ENCODE data around the gene UNC13B. TPM values are rescaled to one million over a fixed set of nuclear protein-coding genes. Genes with fewer than 3 reads are reported as not detected.

The UNC13B gene
- total RNA-seq, 1 donor, result 25.3 TPM

DNA sequence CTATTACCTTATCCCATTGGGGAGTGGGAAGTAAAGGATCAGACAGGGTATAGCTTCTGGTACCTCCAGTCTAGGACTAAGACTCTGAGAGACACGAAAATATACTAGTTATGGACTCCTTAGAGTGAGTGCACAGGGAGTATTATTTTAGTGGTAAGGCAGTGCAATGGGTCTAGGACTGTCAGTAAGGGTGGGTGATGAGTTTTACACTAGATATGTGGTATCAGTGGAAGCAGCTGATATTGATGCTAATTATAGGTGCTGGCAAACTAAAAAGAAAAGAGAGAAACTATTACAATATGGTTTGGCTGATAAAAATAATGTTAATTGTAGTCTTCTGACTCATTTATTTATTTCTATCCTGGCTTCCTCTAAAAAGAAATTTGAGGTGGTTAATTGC, 118.6 kb downstream of the UNC13B start:
- H3K27me3 ChIP-seq (ENCODE audit: insufficient read depth, low read length), result no peaks in the 10 kb centered on the region
- H2AFZ ChIP-seq (ENCODE audit: low read length), result no peak overlapping the region
- H3K4me2 ChIP-seq (ENCODE audit: insufficient read depth, low read length), result no peak overlapping the region
- TF ChIP-seq, protein P1, sequence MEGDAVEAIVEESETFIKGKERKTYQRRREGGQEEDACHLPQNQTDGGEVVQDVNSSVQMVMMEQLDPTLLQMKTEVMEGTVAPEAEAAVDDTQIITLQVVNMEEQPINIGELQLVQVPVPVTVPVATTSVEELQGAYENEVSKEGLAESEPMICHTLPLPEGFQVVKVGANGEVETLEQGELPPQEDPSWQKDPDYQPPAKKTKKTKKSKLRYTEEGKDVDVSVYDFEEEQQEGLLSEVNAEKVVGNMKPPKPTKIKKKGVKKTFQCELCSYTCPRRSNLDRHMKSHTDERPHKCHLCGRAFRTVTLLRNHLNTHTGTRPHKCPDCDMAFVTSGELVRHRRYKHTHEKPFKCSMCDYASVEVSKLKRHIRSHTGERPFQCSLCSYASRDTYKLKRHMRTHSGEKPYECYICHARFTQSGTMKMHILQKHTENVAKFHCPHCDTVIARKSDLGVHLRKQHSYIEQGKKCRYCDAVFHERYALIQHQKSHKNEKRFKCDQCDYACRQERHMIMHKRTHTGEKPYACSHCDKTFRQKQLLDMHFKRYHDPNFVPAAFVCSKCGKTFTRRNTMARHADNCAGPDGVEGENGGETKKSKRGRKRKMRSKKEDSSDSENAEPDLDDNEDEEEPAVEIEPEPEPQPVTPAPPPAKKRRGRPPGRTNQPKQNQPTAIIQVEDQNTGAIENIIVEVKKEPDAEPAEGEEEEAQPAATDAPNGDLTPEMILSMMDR (IDR thresholded peaks at IDR 0.05; ENCODE audit: extremely low read depth, low read depth, low read length), result no peak
- no peaks in the 10 kb centered on the region for H3K79me2 ChIP-seq (ENCODE audit: insufficient read depth, low read length)
- H3K36me3 ChIP-seq (ENCODE audit: insufficient read depth, low read length), result no peaks in the 10 kb centered on the region
- peaks cover 20% of the 10 kb centered on the region for H3K4me1 ChIP-seq (ENCODE audit: insufficient read depth, low read length)
- no peaks in the 10 kb centered on the region for H3K9me3 ChIP-seq (ENCODE audit: low read depth, low read length)
- H3K4me3 ChIP-seq (ENCODE audit: insufficient read depth, low read length), result no peak overlapping the region
- DNase-seq (ENCODE audit: insufficient read length, low spot score, missing footprints), result no peak
- no peak overlapping the region for H3K27ac ChIP-seq (ENCODE audit: low read depth, low read length)
- H4K20me1 ChIP-seq (ENCODE audit: insufficient read depth, low read length), result no peaks in the 10 kb centered on the region

DNA sequence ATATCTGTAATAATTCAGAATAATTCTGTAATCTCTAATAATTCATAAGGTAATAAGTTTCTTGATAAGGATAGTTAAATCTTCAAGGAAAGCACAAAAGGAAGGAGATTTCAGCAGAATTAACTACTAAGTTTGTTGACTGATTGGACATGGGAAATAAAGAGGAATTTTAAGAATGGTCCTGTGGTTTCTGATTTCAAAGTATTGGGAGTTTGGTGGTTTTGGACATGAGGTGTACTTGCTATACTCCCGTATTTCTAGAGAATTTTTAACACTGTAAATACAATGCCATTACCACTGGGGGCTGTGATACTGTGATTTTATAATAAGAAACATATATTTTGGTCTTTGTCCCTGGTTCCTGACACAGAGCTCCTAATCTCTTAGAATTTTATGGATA, 123.9 kb downstream of the UNC13B start:
- H2AFZ ChIP-seq (ENCODE audit: low read length), result no peak overlapping the region
- no peak overlapping the region for H3K4me2 ChIP-seq (ENCODE audit: insufficient read depth, low read length)
- no peaks in the 10 kb centered on the region for H3K36me3 ChIP-seq (ENCODE audit: insufficient read depth, low read length)
- no peaks in the 10 kb centered on the region for H4K20me1 ChIP-seq (ENCODE audit: insufficient read depth, low read length)
- TF ChIP-seq, protein P1 (IDR thresholded peaks at IDR 0.05; ENCODE audit: extremely low read depth, low read depth, low read length), result no peak
- H3K27me3 ChIP-seq (ENCODE audit: insufficient read depth, low read length), result no peaks in the 10 kb centered on the region
- H3K4me3 ChIP-seq (ENCODE audit: insufficient read depth, low read length), result no peak overlapping the region
- no peaks in the 10 kb centered on the region for H3K79me2 ChIP-seq (ENCODE audit: insufficient read depth, low read length)
- H3K4me1 ChIP-seq (ENCODE audit: insufficient read depth, low read length), result no peaks in the 10 kb centered on the region
- DNase-seq (ENCODE audit: insufficient read length, low spot score, missing footprints), result no peak
- H3K9me3 ChIP-seq (ENCODE audit: low read depth, low read length), result no peaks in the 10 kb centered on the region
- no peak overlapping the region for H3K27ac ChIP-seq (ENCODE audit: low read depth, low read length)

DNA sequence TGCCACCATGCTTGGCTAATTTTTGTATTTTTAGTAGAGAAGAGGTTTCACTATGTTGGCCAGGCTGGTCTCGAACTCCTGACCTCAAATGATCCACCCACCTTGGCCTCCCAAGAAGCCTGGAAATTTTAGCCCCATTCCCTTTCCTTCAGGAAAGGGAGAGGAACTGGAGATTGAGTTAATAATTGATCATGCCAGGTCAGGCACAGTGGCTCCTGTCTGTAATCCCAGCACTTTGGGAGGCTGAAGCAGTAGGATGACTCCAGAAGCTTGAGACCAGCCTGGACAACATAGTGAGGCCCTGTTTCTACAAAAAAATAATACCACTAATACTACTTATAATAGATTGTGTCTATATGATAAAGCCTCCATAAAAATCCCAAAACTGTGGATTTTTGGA, 124.6 kb downstream of the UNC13B start:
- Histone ChIP-seq H3K27me3 (ENCODE audit: insufficient read depth, low read length) (no peaks in the 10 kb centered on the region), H3K4me1 (ENCODE audit: insufficient read depth, low read length) (no peaks in the 10 kb centered on the region), H3K27ac (ENCODE audit: low read depth, low read length) (no peak overlapping the region), H3K36me3 (ENCODE audit: insufficient read depth, low read length) (no peaks in the 10 kb centered on the region), H4K20me1 (ENCODE audit: insufficient read depth, low read length) (no peaks in the 10 kb centered on the region), H3K4me3 (ENCODE audit: insufficient read depth, low read length) (no peak overlapping the region), H2AFZ (ENCODE audit: low read length) (no peak overlapping the region), H3K9me3 (ENCODE audit: low read depth, low read length) (no peaks in the 10 kb centered on the region), H3K4me2 (ENCODE audit: insufficient read depth, low read length) (no peak overlapping the region), H3K79me2 (ENCODE audit: insufficient read depth, low read length) (no peaks in the 10 kb centered on the region)
- TF ChIP-seq, protein P1 (IDR thresholded peaks at IDR 0.05; ENCODE audit: extremely low read depth, low read depth, low read length), result no peak
- DNase-seq (ENCODE audit: insufficient read length, low spot score, missing footprints), result no peak

DNA sequence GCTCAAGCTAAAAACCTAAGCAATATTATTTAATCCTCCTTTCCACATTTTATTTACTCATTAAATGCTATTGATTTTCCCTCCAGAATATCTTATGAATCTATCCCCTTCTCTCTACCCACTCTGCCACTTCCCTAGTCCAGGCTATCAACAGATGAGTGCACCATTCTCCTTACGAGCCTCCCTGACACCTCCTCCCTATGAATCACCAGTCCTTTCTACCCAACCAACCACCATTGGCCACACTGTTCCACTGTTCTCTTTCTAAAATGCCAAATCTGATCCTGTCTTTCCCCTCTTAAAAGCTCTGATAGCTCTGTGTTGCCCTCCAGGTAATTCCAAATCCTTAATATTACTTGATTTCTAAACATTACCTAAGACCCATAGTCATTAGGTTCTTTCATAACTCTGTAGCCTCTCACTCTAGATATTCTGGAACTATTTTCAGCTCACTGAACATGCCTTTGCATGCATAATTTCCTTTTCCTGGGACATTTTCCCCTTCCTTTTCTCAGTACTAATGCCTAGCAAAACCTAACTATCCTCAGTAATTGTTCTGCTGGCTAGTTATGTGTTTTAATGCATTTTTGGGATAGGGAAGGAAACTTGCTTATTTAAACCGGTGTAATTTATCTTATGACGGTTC, 126.3 kb downstream of the UNC13B start:
- Histone ChIP-seq H3K27me3 (ENCODE audit: insufficient read depth, low read length) (no peaks in the 10 kb centered on the region), H3K9me3 (ENCODE audit: low read depth, low read length) (no peaks in the 10 kb centered on the region), H3K4me2 (ENCODE audit: insufficient read depth, low read length) (no peak overlapping the region), H3K4me3 (ENCODE audit: insufficient read depth, low read length) (no peak overlapping the region), H2AFZ (ENCODE audit: low read length) (peak overlapping the region; percentile 26), H4K20me1 (ENCODE audit: insufficient read depth, low read length) (no peaks in the 10 kb centered on the region), H3K36me3 (ENCODE audit: insufficient read depth, low read length) (no peaks in the 10 kb centered on the region), H3K4me1 (ENCODE audit: insufficient read depth, low read length) (no peaks in the 10 kb centered on the region), H3K79me2 (ENCODE audit: insufficient read depth, low read length) (no peaks in the 10 kb centered on the region), H3K27ac (ENCODE audit: low read depth, low read length) (no peak overlapping the region)
- TF ChIP-seq, protein P1 (IDR thresholded peaks at IDR 0.05; ENCODE audit: extremely low read depth, low read depth, low read length), result no peak
- DNase-seq (ENCODE audit: insufficient read length, low spot score, missing footprints), result no peak
